IMR-90 (cell line): ENCODE data around the gene DRC7. TPM values are rescaled to one million over a fixed set of nuclear protein-coding genes. Genes with fewer than 3 reads are reported as not detected.

Experiments used
- ATAC-seq: fragments of 200-7000 bp; cut with Tn5 transposase; 2 replicates; pipeline ENCODE4 v1.9.1; 2020; ENCODE audit warnings: low read depth, mild to moderate bottlenecking, moderate library complexity
- BruUV-seq: library from RNA; stranded (reverse); fragments of 400-500 nt; replicated peaks from 2 replicates; lab custom pipeline; 2021; lab: Mats Ljungman, UMichigan
- CTCF ChIA-PET: fragments of 300-600 bp; formaldehyde crosslinking; extraction: SDS; loops from one replicate; lab custom pipeline; 2021; ENCODE audit warnings: antibody characterized with exemption; lab: Yijun Ruan, JAX
- POLR2A ChIA-PET: fragments of 300-600 bp; sonication (Branson Sonifier 250); formaldehyde crosslinking; loops from one replicate; lab custom pipeline; 2022; ENCODE audit warnings: antibody characterized with exemption; ENCODE audit not compliant: unreplicated experiment; lab: Charles Lee
- DNase-seq: peaks from one replicate; pipeline ENCODE4 v3.0.0; 2013
- H2AFZ ChIP-seq: replicated peaks from 2 replicates; pipeline ENCODE3; 2013; ENCODE audit warnings: low read length, mild to moderate bottlenecking; ENCODE audit not compliant: poor library complexity
- H2AK5ac ChIP-seq: 2 replicates; pipeline ENCODE4 v1.6.1; 2013; ENCODE audit warnings: low read depth, low read length, inconsistent platforms
- H2AK9ac ChIP-seq: replicated peaks from 2 replicates; pipeline ENCODE3; 2013; ENCODE audit warnings: mild to moderate bottlenecking, low read depth, low read length, moderate library complexity; ENCODE audit not compliant: poor library complexity
- H2BK120ac ChIP-seq: 2 replicates; pipeline ENCODE4 v1.6.1; 2013; ENCODE audit warnings: low read depth, low read length, inconsistent platforms
- H2BK15ac ChIP-seq: 3 replicates; pipeline ENCODE4 v1.6.1; 2013; ENCODE audit warnings: low read depth, low read length, inconsistent platforms
- H2BK20ac ChIP-seq: 2 replicates; pipeline ENCODE4 v1.6.1; 2013; ENCODE audit warnings: low read depth, mild to moderate bottlenecking, inconsistent platforms, low read length, moderate library complexity
- H2BK5ac ChIP-seq: 2 replicates; pipeline ENCODE4 v1.6.1; 2013; ENCODE audit warnings: mild to moderate bottlenecking, low read depth, low read length, inconsistent platforms; ENCODE audit not compliant: poor library complexity, severe bottlenecking
- H3K14ac ChIP-seq: replicated peaks from 2 replicates; pipeline ENCODE4 v1.6.1; 2013; ENCODE audit warnings: low read depth, low read length, inconsistent platforms
- H3K18ac ChIP-seq: 2 replicates; pipeline ENCODE4 v1.6.1; 2013; ENCODE audit warnings: low read depth, low read length, control low read depth
- H3K23ac ChIP-seq: 2 replicates; pipeline ENCODE4 v1.6.1; 2013; ENCODE audit warnings: low read depth, low read length, inconsistent platforms
- H3K27ac ChIP-seq: 2 replicates; pipeline ENCODE4 v1.5.1; 2013; ENCODE audit warnings: mild to moderate bottlenecking, control low read depth, low read length; ENCODE audit not compliant: insufficient read depth
- H3K27me3 ChIP-seq: 2 replicates; pipeline ENCODE4 v1.6.1; 2013; ENCODE audit warnings: low read length; ENCODE audit not compliant: control insufficient read depth, insufficient read depth
- H3K36me3 ChIP-seq: 2 replicates; pipeline ENCODE4 v1.6.1; 2013; ENCODE audit warnings: low read length, mixed read lengths; ENCODE audit not compliant: control insufficient read depth, insufficient read depth
- H3K4ac ChIP-seq: 2 replicates; pipeline ENCODE4 v1.6.1; 2013; ENCODE audit warnings: low read depth, low read length, inconsistent platforms
- H3K4me1 ChIP-seq: 2 replicates; pipeline ENCODE4 v1.6.1; 2013; ENCODE audit warnings: low read length, mixed read lengths; ENCODE audit not compliant: control insufficient read depth, insufficient read depth
- H3K4me2 ChIP-seq: 2 replicates; pipeline ENCODE4 v1.6.1; 2013; ENCODE audit warnings: low read depth, mild to moderate bottlenecking, control low read depth, low read length, moderate library complexity
- H3K4me3 ChIP-seq: 2 replicates; pipeline ENCODE4 v1.5.1; 2013; ENCODE audit warnings: low read depth, mild to moderate bottlenecking, control low read depth, low read length, moderate library complexity; ENCODE audit not compliant: insufficient read depth
- H3K56ac ChIP-seq: 2 replicates; pipeline ENCODE4 v1.6.1; 2013; ENCODE audit warnings: low read length, inconsistent platforms; ENCODE audit not compliant: insufficient read depth; ENCODE audit errors: extremely low read depth
- H3K79me1 ChIP-seq, 2 experiments: 2 replicates each; pipeline ENCODE4 v1.6.1; 2013; ENCODE audit warnings: low read length in 2 of 2, inconsistent platforms in 1 of 2, low read depth in 1 of 2
- H3K9ac ChIP-seq: 2 replicates; pipeline ENCODE4 v1.6.1; 2013; ENCODE audit warnings: low read depth, low read length, control low read depth
- H3K9me1 ChIP-seq: 2 replicates; pipeline ENCODE4 v1.6.1; 2013; ENCODE audit warnings: low read length, inconsistent platforms; ENCODE audit not compliant: insufficient read depth
- H3K9me3 ChIP-seq: 2 replicates; pipeline ENCODE4 v1.6.1; 2013; ENCODE audit warnings: low read length; ENCODE audit not compliant: control insufficient read depth, insufficient read depth
- H4K20me1 ChIP-seq: 2 replicates; pipeline ENCODE4 v1.6.1; 2013; ENCODE audit warnings: low read length, inconsistent platforms; ENCODE audit not compliant: insufficient read depth
- H4K5ac ChIP-seq: 2 replicates; pipeline ENCODE4 v1.6.1; 2013; ENCODE audit warnings: mild to moderate bottlenecking, low read depth, low read length, control low read depth
- H4K8ac ChIP-seq, 2 experiments: 2 replicates each; pipeline ENCODE4 v1.6.1; 2013; ENCODE audit warnings: low read depth in 2 of 2, low read length in 2 of 2, control low read depth in 1 of 2, inconsistent platforms in 1 of 2
- H4K91ac ChIP-seq: 2 replicates; pipeline ENCODE4 v1.6.1; 2013; ENCODE audit warnings: low read depth, low read length, inconsistent platforms; ENCODE audit not compliant: insufficient read depth
- BHLHE40 ChIP-seq: fragments of 150-350 bp; IDR thresholded peaks from 2 replicates; pipeline ENCODE4 v1.6.1; 2016; ENCODE audit warnings: mild to moderate bottlenecking, low read depth, low read length
- CEBPB ChIP-seq: IDR thresholded peaks from 2 replicates; pipeline ENCODE4 v1.6.1; 2012; ENCODE audit warnings: low read depth, low read length, improper control_type of control experiment
- CHD1 ChIP-seq: IDR thresholded peaks from 2 replicates; pipeline ENCODE4 v1.6.1; 2012; ENCODE audit warnings: low read depth, low read length, improper control_type of control experiment
- MAFK ChIP-seq: IDR thresholded peaks from 2 replicates; pipeline ENCODE4 v1.6.1; 2012; ENCODE audit warnings: low read depth, low read length, improper control_type of control experiment
- MAZ ChIP-seq: IDR thresholded peaks from 2 replicates; pipeline ENCODE4 v1.6.1; 2012; ENCODE audit warnings: low read depth, mild to moderate bottlenecking, low read length, improper control_type of control experiment, moderate library complexity, borderline replicate concordance
- MXI1 ChIP-seq: IDR thresholded peaks from 2 replicates; pipeline ENCODE4 v1.6.1; 2012; ENCODE audit warnings: low read depth, mild to moderate bottlenecking, low read length, moderate library complexity, borderline replicate concordance
- POLR2A ChIP-seq: IDR thresholded peaks from 2 replicates; pipeline ENCODE4 v1.6.1; 2012; ENCODE audit warnings: mild to moderate bottlenecking, low read depth, low read length
- RAD21 ChIP-seq: IDR thresholded peaks from 2 replicates; pipeline ENCODE4 v1.6.1; 2012; ENCODE audit warnings: low read length, improper control_type of control experiment
- RCOR1 ChIP-seq: IDR thresholded peaks from 2 replicates; pipeline ENCODE4 v1.6.1; 2012; ENCODE audit warnings: mild to moderate bottlenecking, low read length, improper control_type of control experiment; ENCODE audit not compliant: insufficient replicate concordance
- RFX5 ChIP-seq: IDR thresholded peaks from 2 replicates; pipeline ENCODE4 v1.8.0; 2012; ENCODE audit warnings: low read depth, mild to moderate bottlenecking, low read length, moderate library complexity
- SMC3 ChIP-seq: fragments of 150-350 bp; IDR thresholded peaks from 2 replicates; pipeline ENCODE4 v1.6.1; 2016; ENCODE audit warnings: low read depth, mild to moderate bottlenecking, antibody characterized with exemption, low read length, moderate library complexity
- WGBS, 2 experiments: methylation state at CpG; one replicate each; pipeline versions ENCODE4 v1.1.5 to v1.1.7; 2013; ENCODE audit warnings: missing lambda C conversion rate in 2 of 2; ENCODE audit not compliant: insufficient read length in 1 of 2; ENCODE audit errors: extremely low coverage in 2 of 2; 5-methylcytosine and 5-hydroxymethylcytosine counted together
- dilution Hi-C: fragments of 300-500 bp; cut with HindIII; formaldehyde crosslinking; loops from one replicate; pipeline ENCODE4 v1.14.3; 2018; ENCODE audit warnings: low sequenced_read_pairs; ENCODE audit not compliant: unreplicated experiment
- in situ Hi-C: fragments of 300-500 bp; cut with MboI; formaldehyde crosslinking; loops from 3 replicates; pipeline ENCODE4 v1.14.3; 2019; ENCODE audit warnings: low sequenced_read_pairs, inconsistent platforms, mixed read lengths
- intact Hi-C: fragments of 100-400 bp; cut with micrococcal nuclease; formaldehyde crosslinking; loops from 2 replicates; pipeline ENCODE4 v1.10.0; 2022
- polyA plus RNA-seq, 3 experiments: library from polyadenylated mRNA; depleted of rRNA; stranded (reverse); fragments of >200 nt; gene quantifications; 2 replicates each; pipeline ENCODE4 v1.2.3, GENCODE V29; 2012; ENCODE audit warnings: low replicate concordance in 1 of 3
- total RNA-seq: library from RNA; depleted of rRNA; stranded (reverse); fragments of >200 nt; gene quantifications from 2 replicates; pipeline ENCODE4 v1.2.3, GENCODE V29; 2012
- TF ChIP-seq, protein P1 (sequence below): fragments of 150-350 bp; IDR thresholded peaks from 2 replicates; pipeline ENCODE4 v1.6.1; 2017; ENCODE audit warnings: mild to moderate bottlenecking, antibody characterized with exemption, low read length, low read depth
- TF ChIP-seq, protein P2 (sequence below): conservative IDR thresholded peaks from 2 replicates; pipeline ENCODE4 v1.5.1; 2012; ENCODE audit warnings: mild to moderate bottlenecking, low read depth, low read length, improper control_type of control experiment
- TF ChIP-seq, protein P3 (sequence below): fragments of 150-350 bp; IDR thresholded peaks from 2 replicates; pipeline ENCODE4 v1.6.1; 2016; ENCODE audit warnings: low read depth, mild to moderate bottlenecking, low read length, moderate library complexity, borderline replicate concordance

The DRC7 gene
- total and polyA plus RNA-seq, 2 of the 4 experiments (the other 2 are of a cell fraction), result not detected

DNA sequence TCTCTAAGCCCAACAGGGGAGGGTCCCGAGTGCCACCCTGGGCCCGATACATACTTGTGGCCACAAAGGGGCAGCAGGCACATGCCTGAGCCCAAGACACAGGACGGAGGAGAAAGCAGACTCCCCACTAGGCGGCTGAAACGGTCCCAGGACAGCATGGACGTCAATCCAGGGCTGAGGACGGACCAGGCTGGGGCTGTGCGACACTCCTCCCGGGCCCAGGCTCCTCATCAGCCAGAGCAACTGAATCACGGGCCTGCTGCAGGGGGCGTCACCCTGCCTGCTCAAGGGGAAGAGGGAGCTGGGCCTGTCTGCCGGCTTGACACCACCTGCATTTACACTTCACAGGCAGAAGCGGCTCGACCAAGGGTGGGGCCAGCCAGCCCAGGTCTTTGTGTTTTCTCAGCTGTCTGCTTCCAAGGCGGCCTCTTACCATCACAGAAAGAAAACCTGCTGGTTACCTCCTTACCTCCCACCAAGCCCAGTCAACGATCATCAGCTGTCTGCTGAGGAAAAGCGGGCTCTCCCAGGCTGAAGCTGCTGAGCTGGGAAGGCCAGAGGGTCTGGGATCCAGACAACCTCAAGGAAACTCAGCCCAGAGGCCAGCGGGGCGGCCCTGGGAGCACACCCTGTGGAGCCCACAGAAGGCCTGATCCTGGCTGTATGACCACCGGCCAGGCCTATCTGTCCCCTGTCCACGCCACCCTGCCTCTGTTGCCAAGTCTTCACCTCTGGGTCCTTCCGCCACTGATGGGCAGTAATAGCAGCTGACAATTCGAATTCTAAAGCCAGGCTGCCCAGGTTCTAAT is 81.3 kb downstream of the DRC7 start:
- H3K4me3 ChIP-seq, result no peak overlapping the region
- H3K56ac ChIP-seq, result no peak overlapping the region
- peaks cover 19% of the 10 kb centered on the region for H4K20me1 ChIP-seq
- no peaks in the 10 kb centered on the region for H3K9me3 ChIP-seq
- 60% methylated on average over 5 of the region's 23 CpGs; no CpG with 5 or more reads in 1 of the 2 experiments for WGBS, 2 experiments
- H3K9me1 ChIP-seq, result no peaks in the 10 kb centered on the region; the same call in 1 of the 2 replicates
- no peak overlapping the region for H2BK5ac ChIP-seq
- H3K4ac ChIP-seq, result no peak overlapping the region
- peak overlapping the region; percentile 51 for H2AFZ ChIP-seq
- peak overlapping the region; percentile 28; the same call in 1 of the 2 replicates for H2AK5ac ChIP-seq
- ChIA-PET CTCF (interaction anchor here (0.8 kb wide), 1 partner anchor 14 kb away, joined by 3 read pairs; no protein-coding TSS in a partner anchor), POLR2A (no interaction called here)
- H3K36me3 ChIP-seq, result peaks cover 27% of the 10 kb centered on the region
- 0 out of 4 replicates have a peak overlapping the region, but pooled peaks of 1 of the 2 experiments have one; percentile 16 for H4K8ac ChIP-seq
- no peak overlapping the region for H3K27ac ChIP-seq
- peak overlapping the region; percentile 27; the same call in 1 of the 2 replicates for H3K23ac ChIP-seq
- in situ Hi-C loops, result no loop called here
- peaks cover 22 to 73% of the 10 kb centered on the region in 2 experiments for H3K79me1 ChIP-seq
- no peak overlapping the region for H3K4me2 ChIP-seq
- peak overlapping the region; percentile 65 for H2AK9ac ChIP-seq
- H3K9ac ChIP-seq, result no peak overlapping the region
- H4K91ac ChIP-seq, result no peak overlapping the region
- peaks cover 6% of the 10 kb centered on the region for H3K4me1 ChIP-seq
- dilution Hi-C loops, result no loop called here
- no peaks in the 10 kb centered on the region for H3K27me3 ChIP-seq
- H2BK20ac ChIP-seq, result no peak overlapping the region
- intact Hi-C loops, result no loop called here
- no peak overlapping the region for H4K5ac ChIP-seq
- H2BK15ac ChIP-seq, result no peak overlapping the region
- no peak overlapping the region for H3K18ac ChIP-seq
- H3K14ac ChIP-seq, result no peak overlapping the region
- H2BK120ac ChIP-seq, result no peak overlapping the region
- DNase-seq, result no peak
- no TSS peak for BruUV-seq
- peak; percentile 33; the same call in 1 of the 2 replicates for ATAC-seq
- TF ChIP-seq, protein P1, sequence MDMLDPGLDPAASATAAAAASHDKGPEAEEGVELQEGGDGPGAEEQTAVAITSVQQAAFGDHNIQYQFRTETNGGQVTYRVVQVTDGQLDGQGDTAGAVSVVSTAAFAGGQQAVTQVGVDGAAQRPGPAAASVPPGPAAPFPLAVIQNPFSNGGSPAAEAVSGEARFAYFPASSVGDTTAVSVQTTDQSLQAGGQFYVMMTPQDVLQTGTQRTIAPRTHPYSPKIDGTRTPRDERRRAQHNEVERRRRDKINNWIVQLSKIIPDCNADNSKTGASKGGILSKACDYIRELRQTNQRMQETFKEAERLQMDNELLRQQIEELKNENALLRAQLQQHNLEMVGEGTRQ, result no peak
- TF ChIP-seq SMC3 (0 out of 2 replicates have a peak, but pooled peaks have one; percentile 9), CEBPB (no peak), CHD1 (no peak), RAD21 (peak; percentile 15; the same call in 1 of the 2 replicates), POLR2A (no peak), RCOR1 (no peak), MXI1 (no peak), MAZ (no peak), RFX5 (no peak), BHLHE40 (no peak), MAFK (no peak)
- TF ChIP-seq, protein P2, sequence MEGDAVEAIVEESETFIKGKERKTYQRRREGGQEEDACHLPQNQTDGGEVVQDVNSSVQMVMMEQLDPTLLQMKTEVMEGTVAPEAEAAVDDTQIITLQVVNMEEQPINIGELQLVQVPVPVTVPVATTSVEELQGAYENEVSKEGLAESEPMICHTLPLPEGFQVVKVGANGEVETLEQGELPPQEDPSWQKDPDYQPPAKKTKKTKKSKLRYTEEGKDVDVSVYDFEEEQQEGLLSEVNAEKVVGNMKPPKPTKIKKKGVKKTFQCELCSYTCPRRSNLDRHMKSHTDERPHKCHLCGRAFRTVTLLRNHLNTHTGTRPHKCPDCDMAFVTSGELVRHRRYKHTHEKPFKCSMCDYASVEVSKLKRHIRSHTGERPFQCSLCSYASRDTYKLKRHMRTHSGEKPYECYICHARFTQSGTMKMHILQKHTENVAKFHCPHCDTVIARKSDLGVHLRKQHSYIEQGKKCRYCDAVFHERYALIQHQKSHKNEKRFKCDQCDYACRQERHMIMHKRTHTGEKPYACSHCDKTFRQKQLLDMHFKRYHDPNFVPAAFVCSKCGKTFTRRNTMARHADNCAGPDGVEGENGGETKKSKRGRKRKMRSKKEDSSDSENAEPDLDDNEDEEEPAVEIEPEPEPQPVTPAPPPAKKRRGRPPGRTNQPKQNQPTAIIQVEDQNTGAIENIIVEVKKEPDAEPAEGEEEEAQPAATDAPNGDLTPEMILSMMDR, result peak; percentile 20; the same call in 1 of the 2 replicates
- TF ChIP-seq, protein P3, sequence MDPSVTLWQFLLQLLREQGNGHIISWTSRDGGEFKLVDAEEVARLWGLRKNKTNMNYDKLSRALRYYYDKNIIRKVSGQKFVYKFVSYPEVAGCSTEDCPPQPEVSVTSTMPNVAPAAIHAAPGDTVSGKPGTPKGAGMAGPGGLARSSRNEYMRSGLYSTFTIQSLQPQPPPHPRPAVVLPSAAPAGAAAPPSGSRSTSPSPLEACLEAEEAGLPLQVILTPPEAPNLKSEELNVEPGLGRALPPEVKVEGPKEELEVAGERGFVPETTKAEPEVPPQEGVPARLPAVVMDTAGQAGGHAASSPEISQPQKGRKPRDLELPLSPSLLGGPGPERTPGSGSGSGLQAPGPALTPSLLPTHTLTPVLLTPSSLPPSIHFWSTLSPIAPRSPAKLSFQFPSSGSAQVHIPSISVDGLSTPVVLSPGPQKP, result no peak
